Measurements from ENCODE around the gene CLNK. TPM values are rescaled to one million over a fixed set of nuclear protein-coding genes. Genes with fewer than 3 reads are reported as not detected.

Gene CLNK
- total RNA-seq, 4 donors from 2014 or later, result not detected

GRCh38 chr4:10731162-10731561 is 46.6 kb upstream of the CLNK start:
- Histone ChIP-seq H3K4me1 (peaks cover 0 to 7% of the 10 kb centered on the region in 2 donors), H3K4me3 (replicated peaks in 1 of 3) (no peak overlapping the region), H3K36me3 (no peaks in the 10 kb centered on the region), H3K27ac (no peak overlapping the region), H3K9me3 (no peaks in the 10 kb centered on the region), H3K27me3 (no peaks in the 10 kb centered on the region)
- intact Hi-C loops (cut with DNase I), result no loop called here
- TF ChIP-seq POLR2A (IDR thresholded peaks at IDR 0.05) (no peak), CTCF (IDR thresholded peaks at IDR 0.05) (no peak)
- DNase-seq, result no peak
- 82 to 89% methylated on average over 4 of the region's 4 CpGs for WGBS, 2 donors

- WGBS, 2 donors, result 95% methylated on average over 7 of the region's 7 CpGs
- TF ChIP-seq CTCF (IDR thresholded peaks at IDR 0.05), result no peak
- no peak for TF ChIP-seq POLR2A (IDR thresholded peaks at IDR 0.05)
- H3K4me1 ChIP-seq, result peaks cover 0 to 7% of the 10 kb centered on the region in 2 donors
- no peak for DNase-seq
- intact Hi-C loops (cut with DNase I), result no loop called here
- no peaks in the 10 kb centered on the region for H3K27me3 ChIP-seq
- H3K36me3 ChIP-seq, result no peaks in the 10 kb centered on the region
- H3K9me3 ChIP-seq, result no peaks in the 10 kb centered on the region
- H3K27ac ChIP-seq, result no peak overlapping the region
- no peak overlapping the region for H3K4me3 ChIP-seq (replicated peaks in 1 of 3)
Observed at GRCh38 chr4:10730590-10730989, 46.0 kb upstream of the CLNK start.

- H3K9me3 ChIP-seq, result no peaks in the 10 kb centered on the region
- 79 to 89% methylated on average over 4 of the region's 4 CpGs for WGBS, 2 donors
- TF ChIP-seq CTCF (IDR thresholded peaks at IDR 0.05) (no peak), POLR2A (IDR thresholded peaks at IDR 0.05) (no peak)
- no peak overlapping the region for H3K4me3 ChIP-seq (replicated peaks in 1 of 3)
- no peak for DNase-seq
- no peak overlapping the region for H3K27ac ChIP-seq
- H3K36me3 ChIP-seq, result no peaks in the 10 kb centered on the region
- H3K27me3 ChIP-seq, result no peaks in the 10 kb centered on the region
- intact Hi-C loops (cut with DNase I), result no loop called here
- H3K4me1 ChIP-seq, result peaks cover 0 to 7% of the 10 kb centered on the region in 2 donors
Observed at GRCh38 chr4:10730019-10730418, 45.5 kb upstream of the CLNK start.

- TF ChIP-seq POLR2A (IDR thresholded peaks at IDR 0.05) (no peak), CTCF (IDR thresholded peaks at IDR 0.05) (no peak)
- 87 to 89% methylated on average over 2 of the region's 2 CpGs for WGBS, 2 donors
Observed at GRCh38 chr4:10729366-10729765, 44.8 kb upstream of the CLNK start.

GRCh38 chr4:10728016-10728415 is 43.4 kb upstream of the CLNK start:
- H3K27ac ChIP-seq, result no peak overlapping the region

More at GRCh38 chr4:10729366-10729765, 44.8 kb upstream of the CLNK start:
- Histone ChIP-seq H3K4me1 (peaks cover 0 to 7% of the 10 kb centered on the region in 2 donors), H3K9me3 (no peaks in the 10 kb centered on the region), H3K36me3 (no peaks in the 10 kb centered on the region), H3K4me3 (replicated peaks in 1 of 3) (no peak overlapping the region), H3K27me3 (no peaks in the 10 kb centered on the region), H3K27ac (no peak overlapping the region)
- DNase-seq, result no peak
- intact Hi-C loops (cut with DNase I), result no loop called here

More at GRCh38 chr4:10728016-10728415, 43.4 kb upstream of the CLNK start:
- no peak for DNase-seq
- H3K27me3 ChIP-seq, result no peaks in the 10 kb centered on the region
- intact Hi-C loops (cut with DNase I), result no loop called here
- WGBS, 2 donors, result 77 to 83% methylated on average over 4 of the region's 4 CpGs
- no peaks in the 10 kb centered on the region for H3K36me3 ChIP-seq
- H3K4me1 ChIP-seq, result peaks cover 0 to 7% of the 10 kb centered on the region in 2 donors
- H3K4me3 ChIP-seq (replicated peaks in 1 of 3), result no peak overlapping the region
- no peak for TF ChIP-seq CTCF (IDR thresholded peaks at IDR 0.05)
- TF ChIP-seq POLR2A (IDR thresholded peaks at IDR 0.05), result no peak
- H3K9me3 ChIP-seq, result no peaks in the 10 kb centered on the region
